Lung (tissue), 12 donors: ENCODE results near the gene PGM2. TPM values are rescaled to one million over a fixed set of nuclear protein-coding genes. Genes with fewer than 3 reads are reported as not detected.

Experiments used
- ATAC-seq: fragments of 200-7000 bp; cut with Tn5 transposase; one replicate; pipeline ENCODE4 v1.9.1; 2020; ENCODE audit warnings: moderate number of reproducible peaks; ENCODE audit not compliant: insufficient read depth, low FRiP score
- DNase-seq, 3 donors: peaks; one replicate each; pipeline ENCODE4 v3.0.0-alpha.2; 2013 to 2017
- H3K27ac ChIP-seq, 2 donors: one replicate each; pipeline ENCODE4 v1.5.1; 2013; ENCODE audit warnings: mild to moderate bottlenecking in 2 of 2, moderate library complexity in 2 of 2, control low read depth in 1 of 2, inconsistent platforms in 1 of 2, low read depth in 1 of 2, low read length in 1 of 2
- H3K27me3 ChIP-seq, 3 donors: one replicate each; pipeline ENCODE4 v1.5.1; 2013; ENCODE audit warnings: low read length in 2 of 3; ENCODE audit not compliant: control insufficient read depth in 3 of 3, insufficient read depth in 3 of 3
- H3K36me3 ChIP-seq, 4 donors: one replicate each; pipeline ENCODE4 v1.5.1; 2013; ENCODE audit warnings: low read length in 4 of 4, mild to moderate bottlenecking in 1 of 4, moderate library complexity in 1 of 4; ENCODE audit not compliant: control insufficient read depth in 4 of 4, insufficient read depth in 4 of 4
- H3K4me1 ChIP-seq, 5 donors: one replicate each; pipeline ENCODE4 v1.5.1; 2013; ENCODE audit warnings: low read length in 5 of 5, mild to moderate bottlenecking in 2 of 5, moderate library complexity in 1 of 5; ENCODE audit not compliant: control insufficient read depth in 5 of 5, insufficient read depth in 5 of 5
- H3K4me3 ChIP-seq: one replicate; pipeline ENCODE4 v1.5.1; 2013; ENCODE audit warnings: mild to moderate bottlenecking, control low read depth, moderate library complexity
- H3K9ac ChIP-seq, 2 donors: one replicate each; pipeline ENCODE4 v1.5.1; 2013; ENCODE audit warnings: low read length in 2 of 2, control low read depth in 1 of 2; ENCODE audit not compliant: insufficient read depth in 1 of 2
- H3K9me3 ChIP-seq, 4 donors: one replicate each; pipeline ENCODE4 v1.5.1; 2013; ENCODE audit warnings: low read length in 3 of 4, mild to moderate bottlenecking in 1 of 4, moderate library complexity in 1 of 4; ENCODE audit not compliant: control insufficient read depth in 4 of 4, insufficient read depth in 3 of 4
- WGBS, 2 donors: extraction: QIAGEN DNeasy Blood & Tissue Kit; methylation state at CpG; one replicate each; pipeline ENCODE4 v1.1.7; 2013; 5-methylcytosine and 5-hydroxymethylcytosine counted together
- polyA plus RNA-seq, 2 donors: library from polyadenylated mRNA; stranded (reverse); fragments of 200-250 nt; gene quantifications; one replicate each; pipeline ENCODE4 v1.2.1, GENCODE V29; 2013
- total RNA-seq, 2 donors: library from RNA; depleted of rRNA in 1 of 2; stranded (reverse); fragments of >200 nt in 1 of 2; gene quantifications; one replicate each; pipeline ENCODE4 v1.2.1, GENCODE V29; 2014 to 2021
- TF ChIP-seq, protein P1 (sequence below): IDR thresholded peaks from 2 replicates; pipeline ENCODE4 v1.5.1; 2012; ENCODE audit warnings: mild to moderate bottlenecking; ENCODE audit errors: control extremely low read depth, extremely low read depth
- donor health status: control.
- donor health status: control.
- donor health status: Bipolar disorder and iron deficiency.
- donor health status: healthy.
- donor health status: DM: yes; HTN: yes; CAD: no.

PGM2 gene
- total and polyA plus RNA-seq, 4 donors: 4.8 to 28.9 (median 18.4) TPM

GRCh38 chr4:37858112-37858511, 31.6 kb downstream of the PGM2 start:
- no peak overlapping the region for H3K9ac ChIP-seq
- no peak overlapping the region for H3K4me3 ChIP-seq
- WGBS, 2 donors: 96 to 98% methylated on average over 4 of the region's 4 CpGs
- H3K27ac ChIP-seq: no peak overlapping the region
- no peaks in the 10 kb centered on the region for H3K9me3 ChIP-seq
- no peaks in the 10 kb centered on the region for H3K27me3 ChIP-seq
- peaks cover 2 to 15% (median 10%) of the 10 kb centered on the region in 4 donors for H3K36me3 ChIP-seq
- TF ChIP-seq, protein P1, sequence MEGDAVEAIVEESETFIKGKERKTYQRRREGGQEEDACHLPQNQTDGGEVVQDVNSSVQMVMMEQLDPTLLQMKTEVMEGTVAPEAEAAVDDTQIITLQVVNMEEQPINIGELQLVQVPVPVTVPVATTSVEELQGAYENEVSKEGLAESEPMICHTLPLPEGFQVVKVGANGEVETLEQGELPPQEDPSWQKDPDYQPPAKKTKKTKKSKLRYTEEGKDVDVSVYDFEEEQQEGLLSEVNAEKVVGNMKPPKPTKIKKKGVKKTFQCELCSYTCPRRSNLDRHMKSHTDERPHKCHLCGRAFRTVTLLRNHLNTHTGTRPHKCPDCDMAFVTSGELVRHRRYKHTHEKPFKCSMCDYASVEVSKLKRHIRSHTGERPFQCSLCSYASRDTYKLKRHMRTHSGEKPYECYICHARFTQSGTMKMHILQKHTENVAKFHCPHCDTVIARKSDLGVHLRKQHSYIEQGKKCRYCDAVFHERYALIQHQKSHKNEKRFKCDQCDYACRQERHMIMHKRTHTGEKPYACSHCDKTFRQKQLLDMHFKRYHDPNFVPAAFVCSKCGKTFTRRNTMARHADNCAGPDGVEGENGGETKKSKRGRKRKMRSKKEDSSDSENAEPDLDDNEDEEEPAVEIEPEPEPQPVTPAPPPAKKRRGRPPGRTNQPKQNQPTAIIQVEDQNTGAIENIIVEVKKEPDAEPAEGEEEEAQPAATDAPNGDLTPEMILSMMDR: no peak
- peaks cover 0 to 5% (median 0%) of the 10 kb centered on the region in 5 donors for H3K4me1 ChIP-seq
- DNase-seq (no peak), ATAC-seq (no peak)

GRCh38 chr4:37858872-37859271, 32.4 kb downstream of the PGM2 start:
- peaks cover 2 to 15% (median 5%) of the 10 kb centered on the region in 4 donors for H3K36me3 ChIP-seq
- no peak overlapping the region for H3K9ac ChIP-seq
- no peaks in the 10 kb centered on the region for H3K27me3 ChIP-seq
- H3K27ac ChIP-seq: no peak overlapping the region
- H3K9me3 ChIP-seq: no peaks in the 10 kb centered on the region
- DNase-seq (peak; percentile 19 to 87 (median 75)), ATAC-seq (no peak)
- H3K4me1 ChIP-seq: peaks cover 0 to 7% (median 0%) of the 10 kb centered on the region in 5 donors
- TF ChIP-seq, protein P1: no peak
- no peak overlapping the region for H3K4me3 ChIP-seq

DNA sequence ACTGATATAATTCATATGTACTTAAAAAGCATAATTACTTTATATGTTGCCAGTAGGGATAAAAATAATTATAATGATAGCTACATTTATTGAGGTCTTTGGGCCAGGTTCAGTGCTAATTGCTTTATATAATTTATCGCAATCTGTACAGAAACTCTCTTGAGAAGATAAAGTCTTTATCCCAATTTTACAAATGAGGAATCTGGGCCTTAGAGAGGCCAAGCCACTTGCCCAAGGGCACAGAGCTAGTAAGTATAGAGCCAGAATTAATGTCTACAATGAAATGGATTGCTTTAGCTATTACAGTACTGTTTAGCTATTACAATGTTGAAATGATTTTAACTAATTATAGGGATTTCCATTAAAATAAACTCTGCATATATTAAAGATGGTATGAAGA, 33.8 kb downstream of the PGM2 start:
- no peaks in the 10 kb centered on the region for H3K9me3 ChIP-seq
- 97 to 100% methylated on average over 1 of the region's 1 CpG for WGBS, 2 donors
- ATAC-seq: no peak

More for the DNA sequence above, 33.8 kb downstream of the PGM2 start:
- DNase-seq: no peak
- Histone ChIP-seq H3K9ac (no peak overlapping the region), H3K36me3 (peaks cover 0 to 13% (median 4%) of the 10 kb centered on the region in 4 donors), H3K4me3 (no peak overlapping the region), H3K27me3 (no peaks in the 10 kb centered on the region), H3K27ac (no peak overlapping the region), H3K4me1 (peaks cover 0 to 7% (median 2%) of the 10 kb centered on the region in 5 donors)
- TF ChIP-seq, protein P1: no peak
